ENCODE data around the gene SOCS7. TPM values are rescaled to one million over a fixed set of nuclear protein-coding genes. Genes with fewer than 3 reads are reported as not detected.
A peak's percentile ranks its signal among the peaks of the same experiment; 100 is the strongest.

SOCS7 gene
- total RNA-seq, 1 donor from 2014 or later, result 16.8 TPM

- H3K27ac Mint-ChIP-seq (ENCODE audit: unreplicated experiment), result no peak overlapping the region
- no peak overlapping the region for H2AFZ ChIP-seq (ENCODE audit: low read depth, low read length)
- DNase-seq (ENCODE audit: low read depth), result no peak
These were observed 1.6 kb upstream of the SOCS7 start for GRCh38 chr17:38350035-38350434.

GRCh38 chr17:38352245-38353085 is 821 bp downstream of the SOCS7 start:
- no peaks in the 10 kb centered on the region for H3K36me3 ChIP-seq (ENCODE audit: insufficient read depth, low read length)
- H3K27me3 ChIP-seq (ENCODE audit: insufficient read depth, low read length), result no peaks in the 10 kb centered on the region
- no peaks in the 10 kb centered on the region for H3K9me3 ChIP-seq (ENCODE audit: insufficient read depth, low read depth, low read length)
- peaks cover 47% of the 10 kb centered on the region for H4K20me1 ChIP-seq (ENCODE audit: insufficient read depth, low read length)
- Mint-ChIP-seq H3K9me3 (ENCODE audit: unreplicated experiment) (no peaks in the 10 kb centered on the region), H3K4me3 (ENCODE audit: unreplicated experiment) (peak overlapping the region; percentile 89), H3K4me1 (ENCODE audit: low read depth, unreplicated experiment) (peaks cover 16% of the 10 kb centered on the region), H3K27me3 (ENCODE audit: low read depth, unreplicated experiment) (peaks cover 2% of the 10 kb centered on the region), H3K27ac (ENCODE audit: unreplicated experiment) (peak overlapping the region; percentile 48), H3K36me3 (ENCODE audit: low read depth, unreplicated experiment) (no peaks in the 10 kb centered on the region)
- H2AFZ ChIP-seq (ENCODE audit: low read depth, low read length), result peak overlapping the region; percentile 62
- TF ChIP-seq EZH2 (IDR thresholded peaks at IDR 0.05; ENCODE audit: insufficient read depth, low read length) (no peak), CTCF (IDR thresholded peaks at IDR 0.05; ENCODE audit: insufficient read depth, low read depth, low read length) (no peak)
- H3K27ac ChIP-seq (ENCODE audit: low read depth, low read length), result peak overlapping the region; percentile 56
- H3K4me2 ChIP-seq (ENCODE audit: low read length), result peak overlapping the region; percentile 96
- peaks cover 15% of the 10 kb centered on the region for H3K4me1 ChIP-seq (ENCODE audit: insufficient read depth, low read length)
- FAIRE-seq (no peak), DNase-seq (ENCODE audit: low read depth) (peak; percentile 15)
- H3K9ac ChIP-seq (ENCODE audit: low read length), result peak overlapping the region; percentile 78
- peak overlapping the region; percentile 82 for H3K4me3 ChIP-seq (ENCODE audit: insufficient read depth, low read depth, low read length)
- peaks cover 53% of the 10 kb centered on the region for H3K79me2 ChIP-seq (ENCODE audit: insufficient read depth, low read length)

More at GRCh38 chr17:38350035-38350434, 1.6 kb upstream of the SOCS7 start:
- no peaks in the 10 kb centered on the region for H3K27me3 ChIP-seq (ENCODE audit: insufficient read depth, low read length)
- H4K20me1 ChIP-seq (ENCODE audit: insufficient read depth, low read length), result peaks cover 24% of the 10 kb centered on the region
- no peaks in the 10 kb centered on the region for H3K9me3 ChIP-seq (ENCODE audit: insufficient read depth, low read depth, low read length)
- peaks cover 15% of the 10 kb centered on the region for H3K4me1 ChIP-seq (ENCODE audit: insufficient read depth, low read length)
- H3K4me3 ChIP-seq (ENCODE audit: insufficient read depth, low read depth, low read length), result no peak overlapping the region
- no peak overlapping the region for H3K4me3 Mint-ChIP-seq (ENCODE audit: unreplicated experiment)
- no peaks in the 10 kb centered on the region for H3K36me3 ChIP-seq (ENCODE audit: insufficient read depth, low read length)
- no peaks in the 10 kb centered on the region for H3K36me3 Mint-ChIP-seq (ENCODE audit: low read depth, unreplicated experiment)
- TF ChIP-seq EZH2 (IDR thresholded peaks at IDR 0.05; ENCODE audit: insufficient read depth, low read length), result no peak
- no peak for TF ChIP-seq CTCF (IDR thresholded peaks at IDR 0.05; ENCODE audit: insufficient read depth, low read depth, low read length)
- H3K4me1 Mint-ChIP-seq (ENCODE audit: low read depth, unreplicated experiment), result peaks cover 14% of the 10 kb centered on the region
- no peak overlapping the region for H3K9ac ChIP-seq (ENCODE audit: low read length)
- H3K4me2 ChIP-seq (ENCODE audit: low read length), result no peak overlapping the region
- H3K27me3 Mint-ChIP-seq (ENCODE audit: low read depth, unreplicated experiment), result peaks cover 2% of the 10 kb centered on the region
- H3K79me2 ChIP-seq (ENCODE audit: insufficient read depth, low read length), result peaks cover 30% of the 10 kb centered on the region
- H3K9me3 Mint-ChIP-seq (ENCODE audit: unreplicated experiment), result no peaks in the 10 kb centered on the region
- H3K27ac ChIP-seq (ENCODE audit: low read depth, low read length), result no peak overlapping the region
- no peak for FAIRE-seq
